KOPT-K1 (cell line): ENCODE data around the gene MS4A15.
"Not testable (repeated sequence)": the region's sequence is repeated elsewhere in the genome, so short reads cannot be mapped to it uniquely, and the experiment has no call there.

ENCODE experiments used
- H3K27ac ChIP-seq: fragments of 200-600 bp; sonication (generic); 2 replicates; pipeline ENCODE4 v1.5.1; 2016; ENCODE audit warnings: antibody characterized with exemption, mild to moderate bottlenecking, low read depth, low read length; ENCODE audit not compliant: poor library complexity, severe bottlenecking
- H3K36me3 ChIP-seq: fragments of 200-600 bp; sonication (generic); 2 replicates; pipeline ENCODE4 v1.5.1; 2017; ENCODE audit warnings: antibody characterized with exemption, mild to moderate bottlenecking, low read length, moderate library complexity; ENCODE audit not compliant: insufficient read depth
- H3K9me3 ChIP-seq: fragments of 200-600 bp; sonication (generic); 2 replicates; pipeline ENCODE4 v1.5.1; 2017; ENCODE audit warnings: antibody characterized with exemption, low read length, mild to moderate bottlenecking; ENCODE audit not compliant: insufficient read depth, poor library complexity, severe bottlenecking

Gene MS4A15

GRCh38 chr11:60741421-60741820 lies 15.2 kb upstream of the MS4A15 start:
- no peaks in the 10 kb centered on the region for H3K36me3 ChIP-seq
- no peak overlapping the region for H3K27ac ChIP-seq
- H3K9me3 ChIP-seq: peaks cover 5% of the 10 kb centered on the region

GRCh38 chr11:60743058-60743457 lies 13.6 kb upstream of the MS4A15 start:
- Histone ChIP-seq H3K27ac (no peak overlapping the region), H3K9me3 (peaks cover 5% of the 10 kb centered on the region), H3K36me3 (no peaks in the 10 kb centered on the region)

- Histone ChIP-seq H3K27ac (no peak overlapping the region), H3K9me3 (peaks cover 5% of the 10 kb centered on the region), H3K36me3 (no peaks in the 10 kb centered on the region)
Measured at GRCh38 chr11:60744114-60744513, 12.6 kb upstream of the MS4A15 start.

GRCh38 chr11:60747359-60747873 lies 9.3 kb upstream of the MS4A15 start:
- H3K9me3 ChIP-seq: peaks cover 5% of the 10 kb centered on the region
- H3K27ac ChIP-seq: no peak overlapping the region
- no peaks in the 10 kb centered on the region for H3K36me3 ChIP-seq

DNA sequence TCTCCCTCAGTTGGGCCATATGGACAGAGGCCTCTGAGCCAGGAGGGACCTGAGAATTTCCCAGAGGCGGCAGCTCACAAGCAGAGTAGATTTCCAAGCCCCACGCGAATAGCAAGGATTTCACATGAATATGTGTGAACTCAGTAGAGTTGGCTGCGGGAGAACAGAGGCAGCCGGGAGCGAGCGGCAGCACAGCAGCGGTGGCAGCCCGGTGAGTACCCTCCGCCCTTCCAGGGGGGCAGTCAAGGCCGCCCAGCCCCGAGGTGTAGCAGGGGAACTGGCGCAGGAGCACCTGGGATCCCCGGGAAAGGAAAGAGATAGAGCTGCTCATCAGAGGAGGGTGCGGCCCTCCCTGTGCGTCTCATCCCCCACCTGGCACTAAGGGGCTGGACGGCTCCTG lies 8.4 kb upstream of the MS4A15 start:
- no peak overlapping the region for H3K27ac ChIP-seq
- H3K9me3 ChIP-seq: peaks cover 5% of the 10 kb centered on the region
- H3K36me3 ChIP-seq: no peaks in the 10 kb centered on the region

DNA sequence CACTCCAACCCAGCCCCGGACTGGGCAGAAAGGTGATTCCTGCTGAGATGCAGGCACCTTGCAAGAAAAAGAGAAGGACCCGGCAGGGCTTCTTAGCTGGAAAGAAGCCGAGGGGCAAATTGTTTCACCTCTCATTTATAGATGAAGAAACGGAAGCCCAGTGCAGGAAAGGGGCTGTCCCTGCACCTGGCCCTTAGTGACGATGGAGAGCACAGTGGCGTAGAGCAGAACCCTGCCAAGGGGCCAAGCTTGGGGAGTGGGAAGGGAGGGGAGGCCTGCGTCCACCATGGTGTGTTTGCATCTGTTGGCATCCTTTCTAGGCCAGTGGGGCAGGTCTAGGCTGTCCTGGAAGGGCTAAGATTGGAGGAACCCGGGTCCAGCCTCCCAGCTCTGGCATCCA lies 7.8 kb upstream of the MS4A15 start:
- Histone ChIP-seq H3K36me3 (no peaks in the 10 kb centered on the region), H3K9me3 (peaks cover 5% of the 10 kb centered on the region), H3K27ac (no peak overlapping the region)

GRCh38 chr11:60750911-60751310 lies 5.8 kb upstream of the MS4A15 start:
- no peaks in the 10 kb centered on the region for H3K9me3 ChIP-seq
- H3K36me3 ChIP-seq: no peaks in the 10 kb centered on the region
- H3K27ac ChIP-seq: no peak overlapping the region

DNA sequence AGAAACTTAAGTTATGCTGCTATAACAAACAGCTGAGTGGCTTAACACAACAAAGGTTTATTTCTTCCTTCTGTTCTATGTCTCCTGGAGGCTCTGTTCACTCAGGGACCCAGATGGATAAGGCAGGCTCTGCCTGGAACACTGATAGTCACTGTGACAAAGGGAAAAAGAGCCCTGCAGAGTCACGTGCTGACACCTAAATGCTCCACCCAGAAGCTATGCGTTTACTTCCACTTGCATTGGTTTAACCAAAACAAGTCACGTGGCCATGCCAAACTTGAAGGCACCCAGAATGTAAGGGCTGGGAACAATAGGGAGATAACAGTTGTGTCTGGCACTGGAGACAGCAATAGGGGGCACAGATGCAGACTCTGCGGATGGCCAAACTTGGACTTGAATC lies 3.4 kb upstream of the MS4A15 start:
- H3K9me3 ChIP-seq: no peaks in the 10 kb centered on the region
- H3K27ac ChIP-seq: no peak overlapping the region
- H3K36me3 ChIP-seq: no peaks in the 10 kb centered on the region

- Histone ChIP-seq H3K36me3 (no peaks in the 10 kb centered on the region), H3K27ac (no peak overlapping the region), H3K9me3 (no peaks in the 10 kb centered on the region)
Measured at GRCh38 chr11:60754887-60755286, 1.8 kb upstream of the MS4A15 start.

GRCh38 chr11:60757231-60757800 lies 649 bp downstream of the MS4A15 start:
- H3K36me3 ChIP-seq: no peaks in the 10 kb centered on the region
- no peak overlapping the region for H3K27ac ChIP-seq
- no peaks in the 10 kb centered on the region for H3K9me3 ChIP-seq

- not testable (repeated sequence) for H3K27ac ChIP-seq, H3K9me3 ChIP-seq, H3K36me3 ChIP-seq
Measured at GRCh38 chr11:60758671-60759070, 2.0 kb downstream of the MS4A15 start.

DNA sequence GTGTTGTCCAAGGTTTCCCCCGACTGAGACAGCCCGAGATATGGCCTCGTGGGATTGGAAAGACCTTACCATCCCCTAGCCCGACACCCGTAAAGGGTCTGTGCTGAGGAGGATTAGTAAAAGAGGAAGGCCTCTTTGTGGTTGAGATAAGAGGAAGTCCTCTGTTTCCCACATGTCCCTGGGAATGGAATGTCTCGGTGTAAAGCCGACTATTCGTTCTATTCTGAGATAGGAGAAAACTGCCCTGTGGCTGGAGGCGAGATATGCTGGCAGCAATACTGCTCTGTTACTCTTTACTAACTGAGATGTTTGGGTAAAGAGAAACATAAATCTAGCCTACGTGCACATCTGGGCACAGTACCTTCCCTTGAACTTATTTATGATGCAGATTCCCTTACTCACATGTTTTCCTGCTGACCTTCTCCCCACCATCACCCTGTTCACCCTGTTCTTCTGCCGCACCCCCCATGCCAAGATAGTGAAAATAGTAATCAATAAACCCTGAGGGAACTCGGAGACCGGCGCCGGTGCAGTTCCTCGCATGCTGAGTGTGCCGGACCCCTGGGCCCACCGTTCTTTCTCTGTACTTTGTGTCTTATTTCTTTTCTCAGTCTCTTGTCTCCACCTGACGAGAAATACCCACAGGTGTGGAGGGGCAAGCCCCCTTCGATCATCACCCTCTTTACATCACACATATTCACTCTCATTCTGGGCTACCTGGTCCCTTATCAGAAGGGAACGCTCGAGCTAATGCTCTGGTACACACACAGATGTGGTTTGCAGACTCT lies 3.0 kb downstream of the MS4A15 start:
- not testable (repeated sequence) for H3K36me3 ChIP-seq, H3K27ac ChIP-seq, H3K9me3 ChIP-seq

DNA sequence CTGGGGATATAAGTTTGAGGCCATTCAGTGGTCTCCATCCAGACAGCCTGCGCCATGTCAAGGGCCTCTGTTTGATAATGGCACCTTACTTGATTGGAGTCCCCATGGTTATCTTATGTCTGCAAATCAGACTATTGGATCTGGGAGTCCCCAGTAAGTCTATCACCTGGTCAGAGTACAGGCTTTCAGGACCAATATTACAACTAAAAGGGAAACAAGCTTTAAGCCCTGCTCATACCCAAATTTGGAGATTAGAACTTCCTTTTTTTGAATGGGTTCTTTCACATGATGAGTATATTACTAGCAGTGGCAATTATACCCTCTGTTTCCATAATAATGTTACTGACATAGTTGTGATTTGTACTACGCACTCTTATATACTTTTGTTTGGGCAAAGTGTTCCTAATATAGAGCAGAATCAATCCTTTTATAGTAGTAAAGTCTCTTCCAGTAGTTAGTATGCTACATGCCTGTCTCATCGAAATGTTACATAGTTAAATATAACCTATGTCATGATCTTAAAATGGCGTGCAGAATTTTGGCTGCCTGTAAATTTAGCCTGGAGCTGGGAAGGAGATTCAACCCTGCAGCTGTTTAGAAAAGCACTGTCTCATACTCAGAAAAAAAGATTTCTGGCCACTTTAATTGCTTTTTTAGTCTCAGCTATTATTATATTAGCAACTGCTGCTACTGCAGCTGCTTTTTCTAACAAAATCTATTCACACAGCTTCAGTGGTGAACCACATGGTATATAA lies 4.9 kb downstream of the MS4A15 start:
- Histone ChIP-seq H3K9me3 (no peaks in the 10 kb centered on the region), H3K27ac (no peak overlapping the region), H3K36me3 (no peaks in the 10 kb centered on the region)

DNA sequence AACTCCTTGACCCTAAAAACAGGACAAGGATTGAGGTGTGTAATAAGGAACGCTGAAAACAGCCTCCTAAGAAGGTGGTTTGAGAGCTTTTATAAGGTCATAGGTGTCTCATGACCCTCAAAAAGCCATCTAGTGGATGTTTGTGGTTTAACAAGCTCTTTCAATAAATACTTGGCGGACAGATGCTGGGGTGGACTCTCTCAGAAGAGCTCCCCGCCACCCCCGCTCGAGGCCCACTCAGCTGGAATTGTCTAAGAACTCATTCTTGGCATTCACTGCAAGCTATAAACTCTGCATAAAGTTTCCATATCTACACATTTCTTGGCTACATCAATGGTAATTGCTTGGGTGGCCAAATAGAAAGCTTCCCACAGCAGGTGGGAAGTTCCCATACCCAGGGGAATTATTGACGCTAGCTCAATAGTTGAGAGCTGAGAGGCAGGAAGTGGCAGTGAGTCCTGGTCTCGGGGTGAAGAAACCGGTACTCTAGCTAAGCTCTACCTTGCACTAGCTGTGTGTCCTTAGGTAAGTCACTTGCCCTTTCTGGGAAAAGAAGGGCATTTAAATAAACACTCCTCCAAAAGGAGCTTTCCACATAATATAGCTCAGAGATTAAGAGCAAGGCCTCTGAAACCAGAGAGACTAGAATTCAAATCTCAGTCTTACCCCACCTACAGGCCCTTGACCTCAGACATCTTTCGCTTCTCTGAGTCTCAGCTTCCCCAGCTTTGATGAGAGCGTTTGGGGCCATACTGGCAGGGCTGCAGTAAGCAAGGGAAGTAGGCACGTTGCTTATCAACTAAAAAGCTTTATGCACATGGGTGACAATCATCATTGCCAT lies 6.4 kb downstream of the MS4A15 start:
- H3K9me3 ChIP-seq: no peaks in the 10 kb centered on the region
- H3K36me3 ChIP-seq: no peaks in the 10 kb centered on the region
- no peak overlapping the region for H3K27ac ChIP-seq
